Fibroblast of pulmonary artery (primary cell): ENCODE data around the gene RBMS3.

Experiments used
- DNase-seq: peaks from one replicate; pipeline ENCODE4 v3.0.0-alpha.2; 2010; ENCODE audit warnings: low read depth
- H3K4me3 ChIP-seq: replicated peaks from 2 replicates; pipeline ENCODE4 v1.5.1; 2011; ENCODE audit warnings: low read depth, mild to moderate bottlenecking, control low read depth, low read length, moderate library complexity
- CTCF ChIP-seq: IDR thresholded peaks from 2 replicates; pipeline ENCODE4 v1.5.1; 2011; ENCODE audit warnings: mild to moderate bottlenecking, control low read depth, low read length, inconsistent platforms; ENCODE audit errors: missing control alignments

RBMS3 gene

GRCh38 chr3:29755416-29755815 lies 474.5 kb downstream of the RBMS3 start:
- no peak for TF ChIP-seq CTCF

GRCh38 chr3:29757054-29757777 lies 476.3 kb downstream of the RBMS3 start:
- no peak for TF ChIP-seq CTCF
- no peak overlapping the region for H3K4me3 ChIP-seq
- DNase-seq, result peak; percentile 69

More at GRCh38 chr3:29755416-29755815, 474.5 kb downstream of the RBMS3 start:
- DNase-seq, result no peak
- H3K4me3 ChIP-seq, result no peak overlapping the region

GRCh38 chr3:29758108-29758433 lies 477.2 kb downstream of the RBMS3 start:
- no peak for TF ChIP-seq CTCF
- no peak for DNase-seq
- no peak overlapping the region for H3K4me3 ChIP-seq

- DNase-seq, result peak; percentile 95
- TF ChIP-seq CTCF, result no peak
- no peak overlapping the region for H3K4me3 ChIP-seq
Measured at GRCh38 chr3:29758434-29759322, 477.8 kb downstream of the RBMS3 start.

- H3K4me3 ChIP-seq, result no peak overlapping the region
- DNase-seq, result peak; percentile 65
- no peak for TF ChIP-seq CTCF
Measured at GRCh38 chr3:29759411-29760225, 478.7 kb downstream of the RBMS3 start.

GRCh38 chr3:29760226-29760685 lies 479.4 kb downstream of the RBMS3 start:
- TF ChIP-seq CTCF, result no peak
- no peak overlapping the region for H3K4me3 ChIP-seq
- no peak for DNase-seq
